IMR-90 (cell line): ENCODE results near the gene CYB561D1. TPM values are rescaled to one million over a fixed set of nuclear protein-coding genes. Genes with fewer than 3 reads are reported as not detected.

Experiments used
- ATAC-seq: fragments of 200-7000 bp; cut with Tn5 transposase; 2 replicates; pipeline ENCODE4 v1.9.1; 2020; ENCODE audit warnings: low read depth, mild to moderate bottlenecking, moderate library complexity
- BruUV-seq: library from RNA; stranded (reverse); fragments of 400-500 nt; replicated peaks from 2 replicates; lab custom pipeline; 2021; lab: Mats Ljungman, UMichigan
- CTCF ChIA-PET: fragments of 300-600 bp; formaldehyde crosslinking; extraction: SDS; loops from one replicate; lab custom pipeline; 2021; ENCODE audit warnings: antibody characterized with exemption; lab: Yijun Ruan, JAX
- POLR2A ChIA-PET: fragments of 300-600 bp; sonication (Branson Sonifier 250); formaldehyde crosslinking; loops from one replicate; lab custom pipeline; 2022; ENCODE audit warnings: antibody characterized with exemption; ENCODE audit not compliant: unreplicated experiment; lab: Charles Lee
- DNase-seq: peaks from one replicate; pipeline ENCODE4 v3.0.0; 2013
- H2AFZ ChIP-seq: replicated peaks from 2 replicates; pipeline ENCODE3; 2013; ENCODE audit warnings: low read length, mild to moderate bottlenecking; ENCODE audit not compliant: poor library complexity
- H2AK5ac ChIP-seq: 2 replicates; pipeline ENCODE4 v1.6.1; 2013; ENCODE audit warnings: low read depth, low read length, inconsistent platforms
- H2AK9ac ChIP-seq: replicated peaks from 2 replicates; pipeline ENCODE3; 2013; ENCODE audit warnings: mild to moderate bottlenecking, low read depth, low read length, moderate library complexity; ENCODE audit not compliant: poor library complexity
- H2BK120ac ChIP-seq: 2 replicates; pipeline ENCODE4 v1.6.1; 2013; ENCODE audit warnings: low read depth, low read length, inconsistent platforms
- H2BK15ac ChIP-seq: 3 replicates; pipeline ENCODE4 v1.6.1; 2013; ENCODE audit warnings: low read depth, low read length, inconsistent platforms
- H2BK20ac ChIP-seq: 2 replicates; pipeline ENCODE4 v1.6.1; 2013; ENCODE audit warnings: low read depth, mild to moderate bottlenecking, inconsistent platforms, low read length, moderate library complexity
- H2BK5ac ChIP-seq: 2 replicates; pipeline ENCODE4 v1.6.1; 2013; ENCODE audit warnings: mild to moderate bottlenecking, low read depth, low read length, inconsistent platforms; ENCODE audit not compliant: poor library complexity, severe bottlenecking
- H3K14ac ChIP-seq: replicated peaks from 2 replicates; pipeline ENCODE4 v1.6.1; 2013; ENCODE audit warnings: low read depth, low read length, inconsistent platforms
- H3K18ac ChIP-seq: 2 replicates; pipeline ENCODE4 v1.6.1; 2013; ENCODE audit warnings: low read depth, low read length, control low read depth
- H3K23ac ChIP-seq: 2 replicates; pipeline ENCODE4 v1.6.1; 2013; ENCODE audit warnings: low read depth, low read length, inconsistent platforms
- H3K27ac ChIP-seq: 2 replicates; pipeline ENCODE4 v1.5.1; 2013; ENCODE audit warnings: mild to moderate bottlenecking, control low read depth, low read length; ENCODE audit not compliant: insufficient read depth
- H3K27me3 ChIP-seq: 2 replicates; pipeline ENCODE4 v1.6.1; 2013; ENCODE audit warnings: low read length; ENCODE audit not compliant: control insufficient read depth, insufficient read depth
- H3K36me3 ChIP-seq: 2 replicates; pipeline ENCODE4 v1.6.1; 2013; ENCODE audit warnings: low read length, mixed read lengths; ENCODE audit not compliant: control insufficient read depth, insufficient read depth
- H3K4ac ChIP-seq: 2 replicates; pipeline ENCODE4 v1.6.1; 2013; ENCODE audit warnings: low read depth, low read length, inconsistent platforms
- H3K4me1 ChIP-seq: 2 replicates; pipeline ENCODE4 v1.6.1; 2013; ENCODE audit warnings: low read length, mixed read lengths; ENCODE audit not compliant: control insufficient read depth, insufficient read depth
- H3K4me2 ChIP-seq: 2 replicates; pipeline ENCODE4 v1.6.1; 2013; ENCODE audit warnings: low read depth, mild to moderate bottlenecking, control low read depth, low read length, moderate library complexity
- H3K4me3 ChIP-seq: 2 replicates; pipeline ENCODE4 v1.5.1; 2013; ENCODE audit warnings: low read depth, mild to moderate bottlenecking, control low read depth, low read length, moderate library complexity; ENCODE audit not compliant: insufficient read depth
- H3K56ac ChIP-seq: 2 replicates; pipeline ENCODE4 v1.6.1; 2013; ENCODE audit warnings: low read length, inconsistent platforms; ENCODE audit not compliant: insufficient read depth; ENCODE audit errors: extremely low read depth
- H3K79me1 ChIP-seq, 2 experiments: 2 replicates each; pipeline ENCODE4 v1.6.1; 2013; ENCODE audit warnings: low read length in 2 of 2, inconsistent platforms in 1 of 2, low read depth in 1 of 2
- H3K9ac ChIP-seq: 2 replicates; pipeline ENCODE4 v1.6.1; 2013; ENCODE audit warnings: low read depth, low read length, control low read depth
- H3K9me1 ChIP-seq: 2 replicates; pipeline ENCODE4 v1.6.1; 2013; ENCODE audit warnings: low read length, inconsistent platforms; ENCODE audit not compliant: insufficient read depth
- H3K9me3 ChIP-seq: 2 replicates; pipeline ENCODE4 v1.6.1; 2013; ENCODE audit warnings: low read length; ENCODE audit not compliant: control insufficient read depth, insufficient read depth
- H4K20me1 ChIP-seq: 2 replicates; pipeline ENCODE4 v1.6.1; 2013; ENCODE audit warnings: low read length, inconsistent platforms; ENCODE audit not compliant: insufficient read depth
- H4K5ac ChIP-seq: 2 replicates; pipeline ENCODE4 v1.6.1; 2013; ENCODE audit warnings: mild to moderate bottlenecking, low read depth, low read length, control low read depth
- H4K8ac ChIP-seq, 2 experiments: 2 replicates each; pipeline ENCODE4 v1.6.1; 2013; ENCODE audit warnings: low read depth in 2 of 2, low read length in 2 of 2, control low read depth in 1 of 2, inconsistent platforms in 1 of 2
- H4K91ac ChIP-seq: 2 replicates; pipeline ENCODE4 v1.6.1; 2013; ENCODE audit warnings: low read depth, low read length, inconsistent platforms; ENCODE audit not compliant: insufficient read depth
- BHLHE40 ChIP-seq: fragments of 150-350 bp; IDR thresholded peaks from 2 replicates; pipeline ENCODE4 v1.6.1; 2016; ENCODE audit warnings: mild to moderate bottlenecking, low read depth, low read length
- CHD1 ChIP-seq: IDR thresholded peaks from 2 replicates; pipeline ENCODE4 v1.6.1; 2012; ENCODE audit warnings: low read depth, low read length, improper control_type of control experiment
- FOS ChIP-seq: fragments of 150-350 bp; IDR thresholded peaks from 2 replicates; pipeline ENCODE4 v1.6.1; 2016; ENCODE audit warnings: low read depth, low read length
- MAFK ChIP-seq: IDR thresholded peaks from 2 replicates; pipeline ENCODE4 v1.6.1; 2012; ENCODE audit warnings: low read depth, low read length, improper control_type of control experiment
- MAZ ChIP-seq: IDR thresholded peaks from 2 replicates; pipeline ENCODE4 v1.6.1; 2012; ENCODE audit warnings: low read depth, mild to moderate bottlenecking, low read length, improper control_type of control experiment, moderate library complexity, borderline replicate concordance
- NFE2L2 ChIP-seq: fragments of 150-350 bp; IDR thresholded peaks from 2 replicates; pipeline ENCODE4 v1.6.1; 2016; ENCODE audit warnings: low read depth, mild to moderate bottlenecking, low read length
- RAD21 ChIP-seq: IDR thresholded peaks from 2 replicates; pipeline ENCODE4 v1.6.1; 2012; ENCODE audit warnings: low read length, improper control_type of control experiment
- RCOR1 ChIP-seq: IDR thresholded peaks from 2 replicates; pipeline ENCODE4 v1.6.1; 2012; ENCODE audit warnings: mild to moderate bottlenecking, low read length, improper control_type of control experiment; ENCODE audit not compliant: insufficient replicate concordance
- RFX5 ChIP-seq: IDR thresholded peaks from 2 replicates; pipeline ENCODE4 v1.8.0; 2012; ENCODE audit warnings: low read depth, mild to moderate bottlenecking, low read length, moderate library complexity
- SMC3 ChIP-seq: fragments of 150-350 bp; IDR thresholded peaks from 2 replicates; pipeline ENCODE4 v1.6.1; 2016; ENCODE audit warnings: low read depth, mild to moderate bottlenecking, antibody characterized with exemption, low read length, moderate library complexity
- USF2 ChIP-seq: fragments of 150-350 bp; IDR thresholded peaks from 2 replicates; pipeline ENCODE4 v1.6.1; 2017; ENCODE audit warnings: mild to moderate bottlenecking, antibody characterized with exemption, low read length, low read depth
- WGBS, 2 experiments: methylation state at CpG; one replicate each; pipeline versions ENCODE4 v1.1.5 to v1.1.7; 2013; ENCODE audit warnings: missing lambda C conversion rate in 2 of 2; ENCODE audit not compliant: insufficient read length in 1 of 2; ENCODE audit errors: extremely low coverage in 2 of 2; 5-methylcytosine and 5-hydroxymethylcytosine counted together
- dilution Hi-C: fragments of 300-500 bp; cut with HindIII; formaldehyde crosslinking; loops from one replicate; pipeline ENCODE4 v1.14.3; 2018; ENCODE audit warnings: low sequenced_read_pairs; ENCODE audit not compliant: unreplicated experiment
- in situ Hi-C: fragments of 300-500 bp; cut with MboI; formaldehyde crosslinking; loops from 3 replicates; pipeline ENCODE4 v1.14.3; 2019; ENCODE audit warnings: low sequenced_read_pairs, inconsistent platforms, mixed read lengths
- intact Hi-C: fragments of 100-400 bp; cut with micrococcal nuclease; formaldehyde crosslinking; loops from 2 replicates; pipeline ENCODE4 v1.10.0; 2022
- polyA plus RNA-seq, 3 experiments: library from polyadenylated mRNA; depleted of rRNA; stranded (reverse); fragments of >200 nt; gene quantifications; 2 replicates each; pipeline ENCODE4 v1.2.3, GENCODE V29; 2012; ENCODE audit warnings: low replicate concordance in 1 of 3
- total RNA-seq: library from RNA; depleted of rRNA; stranded (reverse); fragments of >200 nt; gene quantifications from 2 replicates; pipeline ENCODE4 v1.2.3, GENCODE V29; 2012
- TF ChIP-seq, protein P1 (sequence below): conservative IDR thresholded peaks from 2 replicates; pipeline ENCODE4 v1.5.1; 2012; ENCODE audit warnings: mild to moderate bottlenecking, low read depth, low read length, improper control_type of control experiment
- TF ChIP-seq, protein P2 (sequence below): fragments of 150-350 bp; IDR thresholded peaks from 2 replicates; pipeline ENCODE4 v1.6.1; 2016; ENCODE audit warnings: low read depth, mild to moderate bottlenecking, low read length, moderate library complexity, borderline replicate concordance

The CYB561D1 gene
- total and polyA plus RNA-seq, 2 of the 4 experiments (the other 2 are of a cell fraction), result 5.7 to 8.1 TPM

GRCh38 chr1:109479901-109480300 lies 14.0 kb upstream of the CYB561D1 start:
- Histone ChIP-seq H3K9me3 (no peaks in the 10 kb centered on the region), H3K36me3 (no peaks in the 10 kb centered on the region), H3K4me3 (no peak overlapping the region), H2BK20ac (no peak overlapping the region), H2AK5ac (no peak overlapping the region), H2AK9ac (no peak overlapping the region), H3K14ac (no peak overlapping the region), H2BK5ac (no peak overlapping the region), H3K9me1 (peaks cover 8% of the 10 kb centered on the region), H3K27ac (no peak overlapping the region), H3K27me3 (peaks cover 34% of the 10 kb centered on the region), H3K18ac (no peak overlapping the region), H4K8ac (no peak overlapping the region), H4K20me1 (no peaks in the 10 kb centered on the region), H3K4me1 (peaks cover 8% of the 10 kb centered on the region), H4K91ac (no peak overlapping the region), H3K9ac (no peak overlapping the region), H2BK15ac (no peak overlapping the region), H4K5ac (no peak overlapping the region), H3K56ac (no peak overlapping the region), H3K23ac (no peak overlapping the region), H3K4ac (no peak overlapping the region), H2BK120ac (no peak overlapping the region), H2AFZ (no peak overlapping the region), H3K4me2 (no peak overlapping the region), H3K79me1 (peaks cover 8 to 10% of the 10 kb centered on the region in 2 experiments; a peak in 3 of 4 replicates)
- no CpG with 5 or more reads among the region's 3 CpGs for WGBS, 2 experiments
- dilution Hi-C loops (no loop called here), in situ Hi-C loops (no loop called here), intact Hi-C loops (loop anchor here (5.0 kb wide), 1 partner anchor 33 kb away; no protein-coding TSS in a partner anchor)
- no peak for DNase-seq
- CTCF ChIA-PET, result no interaction called here
- POLR2A ChIA-PET, result no interaction called here
- TF ChIP-seq MAZ (no peak), CHD1 (no peak), BHLHE40 (no peak), RAD21 (no peak), NFE2L2 (no peak), RCOR1 (no peak), MAFK (no peak), USF2 (no peak), RFX5 (no peak), SMC3 (no peak), FOS (no peak)
- TF ChIP-seq, protein P1, sequence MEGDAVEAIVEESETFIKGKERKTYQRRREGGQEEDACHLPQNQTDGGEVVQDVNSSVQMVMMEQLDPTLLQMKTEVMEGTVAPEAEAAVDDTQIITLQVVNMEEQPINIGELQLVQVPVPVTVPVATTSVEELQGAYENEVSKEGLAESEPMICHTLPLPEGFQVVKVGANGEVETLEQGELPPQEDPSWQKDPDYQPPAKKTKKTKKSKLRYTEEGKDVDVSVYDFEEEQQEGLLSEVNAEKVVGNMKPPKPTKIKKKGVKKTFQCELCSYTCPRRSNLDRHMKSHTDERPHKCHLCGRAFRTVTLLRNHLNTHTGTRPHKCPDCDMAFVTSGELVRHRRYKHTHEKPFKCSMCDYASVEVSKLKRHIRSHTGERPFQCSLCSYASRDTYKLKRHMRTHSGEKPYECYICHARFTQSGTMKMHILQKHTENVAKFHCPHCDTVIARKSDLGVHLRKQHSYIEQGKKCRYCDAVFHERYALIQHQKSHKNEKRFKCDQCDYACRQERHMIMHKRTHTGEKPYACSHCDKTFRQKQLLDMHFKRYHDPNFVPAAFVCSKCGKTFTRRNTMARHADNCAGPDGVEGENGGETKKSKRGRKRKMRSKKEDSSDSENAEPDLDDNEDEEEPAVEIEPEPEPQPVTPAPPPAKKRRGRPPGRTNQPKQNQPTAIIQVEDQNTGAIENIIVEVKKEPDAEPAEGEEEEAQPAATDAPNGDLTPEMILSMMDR, result no peak
- TF ChIP-seq, protein P2, sequence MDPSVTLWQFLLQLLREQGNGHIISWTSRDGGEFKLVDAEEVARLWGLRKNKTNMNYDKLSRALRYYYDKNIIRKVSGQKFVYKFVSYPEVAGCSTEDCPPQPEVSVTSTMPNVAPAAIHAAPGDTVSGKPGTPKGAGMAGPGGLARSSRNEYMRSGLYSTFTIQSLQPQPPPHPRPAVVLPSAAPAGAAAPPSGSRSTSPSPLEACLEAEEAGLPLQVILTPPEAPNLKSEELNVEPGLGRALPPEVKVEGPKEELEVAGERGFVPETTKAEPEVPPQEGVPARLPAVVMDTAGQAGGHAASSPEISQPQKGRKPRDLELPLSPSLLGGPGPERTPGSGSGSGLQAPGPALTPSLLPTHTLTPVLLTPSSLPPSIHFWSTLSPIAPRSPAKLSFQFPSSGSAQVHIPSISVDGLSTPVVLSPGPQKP, result no peak
- BruUV-seq, result no TSS peak
- ATAC-seq, result no peak
